T47D (cell line): ENCODE results near the gene ZNF107.
A peak's percentile ranks its signal among the peaks of the same experiment; 100 is the strongest.
"Not testable (repeated sequence)": the region's sequence is repeated elsewhere in the genome, so short reads cannot be mapped to it uniquely, and the experiment has no call there.

Source experiments
- DNase-seq, 2 experiments: peaks; one replicate each; pipeline versions ENCODE4 v3.0.0 to v3.0.0-alpha.2; 2011 to 2012; ENCODE audit warnings: low read depth in 1 of 2, low spot score in 1 of 2
- JUND ChIP-seq: IDR thresholded peaks from 2 replicates; pipeline ENCODE4 v1.6.1; 2012; ENCODE audit warnings: low read depth
- in situ Hi-C: cut with HindIII; loops from 2 replicates; pipeline ENCODE4 v1.10.0; 2016; ENCODE audit warnings: low sequenced_read_pairs, low pct_unique_long_range_greater_than_20kb

The ZNF107 gene

DNA sequence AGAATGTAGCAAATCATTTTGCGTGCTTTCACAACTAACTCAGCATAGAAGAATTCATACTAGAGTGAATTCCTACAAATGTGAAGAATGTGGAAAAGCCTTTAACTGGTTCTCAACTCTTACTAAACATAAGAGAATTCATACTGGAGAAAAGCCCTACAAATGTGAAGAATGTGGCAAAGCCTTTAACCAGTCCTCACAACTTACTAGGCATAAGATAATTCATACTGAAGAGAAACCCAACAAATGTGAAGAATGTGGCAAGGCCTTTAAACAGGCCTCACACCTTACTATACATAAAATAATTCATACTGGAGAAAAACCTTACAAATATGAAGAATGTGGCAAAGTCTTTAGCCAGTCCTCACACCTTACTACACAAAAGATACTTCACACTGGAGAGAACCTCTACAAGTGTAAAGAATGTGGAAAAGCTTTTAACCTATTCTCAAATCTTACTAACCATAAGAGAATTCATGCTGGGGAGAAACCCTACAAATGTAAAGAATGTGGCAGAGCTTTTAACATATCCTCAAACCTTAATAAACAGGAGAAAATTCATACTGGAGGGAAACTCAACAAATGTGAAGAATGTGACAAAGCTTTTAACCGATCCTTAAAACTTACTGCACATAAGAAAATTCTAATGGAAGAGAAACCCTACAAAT, 40.8 kb downstream of the ZNF107 start:
- in situ Hi-C loops, result no loop called here
- no peak for TF ChIP-seq JUND
- no peak for DNase-seq

DNA sequence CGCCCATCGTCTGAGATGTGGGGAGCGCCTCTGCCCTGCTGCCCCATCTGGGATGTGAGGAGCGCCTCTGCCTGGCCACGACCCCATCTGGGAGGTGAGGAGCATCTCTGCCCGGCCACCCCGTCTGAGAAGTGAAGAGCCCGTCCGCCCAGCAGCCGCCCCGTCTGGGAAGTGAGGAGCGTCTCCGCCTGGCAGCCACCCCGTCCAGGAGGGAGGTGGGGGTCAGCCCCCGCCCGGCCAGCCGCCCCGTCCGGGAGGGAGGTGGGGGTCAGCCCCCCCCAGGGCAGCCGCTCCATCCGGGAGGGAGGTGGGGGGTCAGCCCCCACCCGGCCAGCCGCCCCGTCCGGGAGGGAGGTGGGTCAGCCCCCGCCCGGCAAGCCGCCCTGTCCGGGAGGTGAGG, 52.0 kb downstream of the ZNF107 start:
- in situ Hi-C loops, DNase-seq: not testable (repeated sequence)

DNA sequence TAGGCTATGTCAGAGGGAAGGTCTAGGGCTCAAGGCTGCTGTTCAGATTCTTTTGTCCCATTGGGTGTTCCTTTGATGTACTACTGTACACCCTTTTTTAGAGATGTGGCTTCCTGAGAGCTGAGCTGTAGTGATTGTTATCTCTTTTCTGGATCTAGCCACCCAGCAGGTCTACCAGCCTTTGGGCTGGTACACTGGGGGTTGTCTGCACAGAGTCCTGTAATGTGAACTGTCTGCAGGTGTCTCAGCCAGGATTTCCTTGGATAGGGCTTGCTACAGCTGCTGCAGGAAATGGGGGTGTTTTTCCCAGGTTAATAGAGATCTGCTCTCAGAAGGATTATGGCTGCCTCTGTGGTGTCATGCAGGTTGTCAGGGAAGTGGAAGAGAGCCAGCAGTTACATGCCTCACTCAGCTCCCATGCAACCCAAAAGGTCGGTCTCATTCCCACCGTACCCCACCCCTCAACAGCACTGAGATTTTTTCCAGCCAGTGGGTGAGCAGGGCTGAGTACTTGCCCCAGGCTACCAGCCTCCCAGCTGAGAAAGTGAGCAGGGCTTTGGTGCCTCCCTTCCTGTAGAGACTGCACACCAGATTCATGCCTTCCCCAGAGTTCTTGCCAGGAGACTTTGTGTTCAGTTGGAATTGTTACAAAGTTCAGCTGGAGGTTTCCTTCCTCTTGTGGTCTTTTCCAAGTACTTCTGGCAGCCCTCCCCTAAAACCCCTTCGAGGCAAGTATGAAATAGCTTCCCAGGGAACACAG, 63.3 kb downstream of the ZNF107 start:
- TF ChIP-seq JUND, result no peak
- DNase-seq, result peak in 1 of 2 experiments; percentile 78
- in situ Hi-C loops, result no loop called here

DNA sequence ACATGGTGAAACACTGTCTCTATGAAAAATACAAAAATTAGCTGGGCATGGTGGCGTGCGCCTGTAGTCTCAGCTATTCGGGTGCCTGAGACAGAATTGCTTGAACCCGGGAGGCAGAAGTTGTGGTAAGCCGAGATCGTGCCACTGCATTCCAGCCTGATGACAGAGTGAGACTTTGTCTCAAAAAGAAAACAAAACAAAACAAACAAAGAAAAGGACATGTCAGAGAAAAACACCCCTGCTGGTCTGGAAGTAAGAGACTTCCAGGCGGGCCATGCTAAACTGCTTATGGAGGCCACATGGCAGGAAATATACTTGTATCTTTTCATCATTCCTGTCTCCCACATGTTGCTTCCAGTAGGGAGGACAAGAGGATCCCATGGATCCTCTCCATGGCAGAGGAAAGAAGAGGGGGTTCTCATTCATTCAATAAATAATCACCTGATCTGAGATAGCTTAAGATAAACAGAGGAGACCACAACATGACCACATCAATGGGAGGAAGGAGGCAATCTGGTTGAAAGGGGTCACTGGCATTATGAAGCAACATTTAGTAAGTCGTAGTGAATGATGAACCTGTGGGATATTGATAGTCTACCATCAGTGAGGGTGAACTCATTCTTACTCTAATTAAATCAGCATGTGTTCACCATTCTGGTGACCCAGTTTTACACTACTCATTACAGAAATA, 67.8 kb downstream of the ZNF107 start:
- in situ Hi-C loops, result no loop called here
- peak; percentile 61 to 97 for DNase-seq
- peak; percentile 86 for TF ChIP-seq JUND

DNA sequence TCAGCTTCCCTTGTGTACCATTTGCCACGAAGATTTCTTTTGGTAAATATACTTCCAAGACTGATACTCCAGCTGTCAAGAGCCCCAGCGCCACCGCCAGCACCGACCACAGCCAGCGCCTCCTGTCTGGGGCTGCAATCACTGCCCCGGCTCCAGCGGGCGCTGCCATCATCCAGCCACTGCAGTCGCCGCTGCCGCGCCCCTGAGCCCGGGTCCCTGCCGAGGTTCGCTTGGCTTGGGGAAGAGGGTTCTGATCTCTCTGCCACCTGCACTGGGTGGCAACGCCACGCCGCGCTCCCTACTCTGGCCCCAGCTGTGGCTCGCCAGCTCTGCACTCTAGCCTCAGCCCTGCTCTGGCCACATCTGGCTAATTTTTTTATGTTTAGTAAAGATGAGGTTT, 70.6 kb downstream of the ZNF107 start:
- TF ChIP-seq JUND, result no peak
- in situ Hi-C loops, result no loop called here
- DNase-seq, result no peak

DNA sequence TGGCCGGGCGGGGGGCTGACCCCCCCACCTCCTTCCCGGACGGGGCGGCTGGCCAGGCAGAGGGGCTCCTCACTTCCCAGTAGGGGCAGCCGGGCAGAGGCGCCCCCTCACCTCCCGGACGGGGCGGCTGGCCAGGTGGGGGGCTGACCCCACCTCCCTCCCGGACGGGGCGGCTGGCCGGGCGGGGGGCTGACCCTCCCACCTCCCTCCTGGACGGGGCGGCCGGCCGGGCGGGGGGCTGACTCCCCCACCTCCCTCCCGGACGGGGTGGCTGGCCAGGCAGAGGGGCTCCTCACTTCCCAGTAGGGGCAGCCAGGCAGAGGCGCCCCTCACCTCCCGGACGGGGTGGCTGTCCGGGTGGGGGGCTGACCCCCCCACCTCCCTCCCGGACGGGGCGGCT, 72.5 kb downstream of the ZNF107 start:
- in situ Hi-C loops, DNase-seq: not testable (repeated sequence)

DNA sequence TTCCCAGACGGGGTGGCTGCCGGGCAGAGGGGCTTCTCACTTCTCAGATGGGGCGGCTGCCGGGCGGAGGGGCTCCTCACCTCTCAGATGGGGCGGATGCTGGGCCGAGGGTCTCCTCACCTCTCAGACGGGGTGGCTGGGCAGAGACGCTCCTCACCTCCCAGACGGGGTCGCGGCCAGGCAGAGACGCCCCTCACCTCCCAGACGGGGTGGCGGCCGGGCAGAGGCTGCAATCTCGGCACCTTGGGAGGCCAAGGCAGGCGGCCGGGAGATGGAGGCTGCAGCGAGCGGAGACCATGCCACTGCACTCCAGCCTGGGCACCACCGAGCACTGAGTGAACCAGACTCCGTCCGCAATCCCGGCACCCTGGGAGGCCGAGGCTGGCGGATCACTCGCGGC, 73.0 kb downstream of the ZNF107 start:
- in situ Hi-C loops, DNase-seq: not testable (repeated sequence)

DNA sequence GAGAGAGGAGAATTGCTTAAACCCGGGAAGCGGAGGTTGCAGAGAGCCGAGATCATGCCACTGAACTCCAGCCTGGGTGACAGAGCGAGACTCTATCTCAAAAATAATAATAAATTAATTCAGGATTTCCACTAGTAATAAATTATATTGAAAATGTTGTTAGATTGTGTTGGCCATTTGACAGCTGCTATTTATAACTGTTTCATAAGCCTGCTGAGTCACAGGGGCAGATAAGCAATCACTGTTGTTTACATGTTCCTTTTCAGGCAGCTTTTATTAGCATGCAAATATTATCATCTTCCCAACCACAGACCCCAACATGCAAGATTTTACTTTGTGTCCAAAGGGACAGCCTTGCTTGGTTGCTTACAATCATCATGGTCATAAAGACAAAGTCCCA, 78.7 kb downstream of the ZNF107 start:
- in situ Hi-C loops, result no loop called here
- TF ChIP-seq JUND, result no peak
- no peak for DNase-seq

DNA sequence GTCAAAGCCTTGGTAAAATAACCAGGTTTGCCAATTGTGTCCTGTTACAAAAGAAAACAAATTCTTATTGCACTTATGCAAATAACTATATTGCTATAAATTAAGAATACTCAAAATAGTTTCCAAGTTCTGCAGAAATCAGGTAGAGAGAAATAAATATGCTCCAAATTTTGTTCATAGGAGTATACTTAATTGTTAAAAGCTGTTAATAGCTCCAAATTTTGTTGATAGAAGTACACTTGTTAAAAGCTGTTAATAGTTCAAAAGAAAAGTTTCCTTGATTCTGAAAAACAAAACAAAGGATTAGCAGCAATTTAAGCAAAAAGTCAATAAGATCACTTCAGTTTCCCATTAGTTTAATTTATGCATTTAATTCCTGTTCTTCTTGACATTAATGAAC, 81.9 kb downstream of the ZNF107 start:
- no peak for TF ChIP-seq JUND
- peak in 1 of 2 experiments; percentile 30 for DNase-seq
- in situ Hi-C loops, result no loop called here

DNA sequence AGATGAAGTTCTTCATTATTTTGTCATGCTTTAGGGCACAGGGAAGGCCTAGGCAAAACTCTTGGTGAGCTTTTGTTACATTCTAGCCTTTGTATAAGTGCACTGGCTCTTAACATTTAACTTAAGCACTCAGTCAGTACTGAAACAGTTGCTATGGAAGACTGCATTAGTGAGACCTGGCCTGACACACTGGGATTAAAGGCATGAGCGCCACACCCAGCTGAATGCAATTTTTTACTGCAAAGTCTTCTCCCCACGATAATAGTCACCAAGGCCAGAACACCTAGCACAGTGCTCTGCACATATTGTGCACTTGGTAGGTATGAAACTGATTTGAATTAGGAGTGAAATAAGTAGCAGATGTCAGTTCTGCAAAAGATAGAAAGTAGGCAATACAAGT, 87.1 kb downstream of the ZNF107 start:
- TF ChIP-seq JUND, result no peak
- in situ Hi-C loops, result no loop called here

DNA sequence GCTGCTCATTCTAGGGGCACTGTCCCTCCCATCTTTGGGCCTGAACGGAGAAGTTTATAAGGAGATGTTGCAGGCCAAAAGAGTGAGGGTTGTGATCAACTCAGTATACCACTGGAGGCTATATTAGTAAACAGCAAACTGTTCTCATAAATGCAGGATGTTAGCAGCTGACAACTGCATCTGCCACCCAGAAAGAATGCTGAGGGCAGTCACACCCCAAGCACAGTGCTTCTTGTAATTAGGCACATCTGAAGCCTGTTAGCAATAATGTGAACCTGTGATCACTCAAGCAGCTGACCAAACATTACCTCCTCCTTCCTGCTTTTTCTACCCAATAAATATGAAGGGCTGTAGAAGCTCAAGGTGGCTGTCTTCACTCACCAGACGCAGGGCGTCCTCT, 89.9 kb downstream of the ZNF107 start:
- TF ChIP-seq JUND, result no peak
- no peak for DNase-seq
- in situ Hi-C loops, result no loop called here

More for the DNA sequence above, 87.1 kb downstream of the ZNF107 start:
- no peak for DNase-seq

DNA sequence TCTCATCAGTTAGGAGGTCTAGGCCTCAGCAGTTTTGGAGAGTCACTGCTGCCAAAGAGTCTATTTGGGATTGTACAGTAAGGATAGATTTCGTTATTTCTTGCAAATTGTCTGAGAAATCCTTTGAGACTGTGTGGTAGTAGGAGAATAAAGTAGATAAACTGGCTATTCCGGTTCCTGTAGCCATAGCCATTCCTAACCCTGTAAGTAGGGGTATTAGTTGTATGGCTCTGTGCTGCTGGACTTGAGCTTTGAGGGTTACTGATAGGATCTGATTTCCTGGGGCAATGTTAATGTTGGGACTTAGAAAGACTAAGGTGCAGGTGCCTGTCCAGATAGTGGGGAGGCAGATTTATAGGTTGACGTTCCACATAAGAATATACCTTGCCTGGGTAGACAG, 92.2 kb downstream of the ZNF107 start:
- in situ Hi-C loops, result no loop called here
- TF ChIP-seq JUND, result no peak
- peak in 1 of 2 experiments; percentile 89 for DNase-seq
